GM15510 (cell line): ENCODE data around the gene HACD2.

Source experiments
- POLR2A ChIP-seq: IDR thresholded peaks from 3 replicates; pipeline ENCODE4 v1.6.1; 2011; ENCODE audit warnings: borderline replicate concordance; ENCODE audit not compliant: insufficient read length; ENCODE audit errors: extremely low read depth

The HACD2 gene

DNA sequence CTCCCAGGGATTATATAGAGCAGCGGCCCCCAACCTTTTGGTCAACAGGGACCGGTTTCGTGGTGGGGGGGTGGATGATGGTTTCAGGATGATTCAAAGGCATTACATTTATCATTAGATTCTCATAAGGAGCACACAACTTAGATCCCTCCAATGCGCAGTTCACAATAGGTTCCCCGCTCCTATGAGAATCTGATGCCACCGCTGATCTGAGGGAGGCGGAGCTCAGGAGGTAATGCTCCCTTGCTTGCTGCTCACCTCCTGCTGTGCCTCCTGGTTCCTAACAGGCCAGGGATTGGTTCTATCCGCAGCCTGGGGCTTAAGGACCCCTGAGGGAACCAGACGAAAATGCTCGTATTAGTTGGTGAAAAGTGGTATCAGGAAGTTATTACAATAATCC is 1.3 kb upstream of the HACD2 start:
- TF ChIP-seq POLR2A: peak; percentile 39

DNA sequence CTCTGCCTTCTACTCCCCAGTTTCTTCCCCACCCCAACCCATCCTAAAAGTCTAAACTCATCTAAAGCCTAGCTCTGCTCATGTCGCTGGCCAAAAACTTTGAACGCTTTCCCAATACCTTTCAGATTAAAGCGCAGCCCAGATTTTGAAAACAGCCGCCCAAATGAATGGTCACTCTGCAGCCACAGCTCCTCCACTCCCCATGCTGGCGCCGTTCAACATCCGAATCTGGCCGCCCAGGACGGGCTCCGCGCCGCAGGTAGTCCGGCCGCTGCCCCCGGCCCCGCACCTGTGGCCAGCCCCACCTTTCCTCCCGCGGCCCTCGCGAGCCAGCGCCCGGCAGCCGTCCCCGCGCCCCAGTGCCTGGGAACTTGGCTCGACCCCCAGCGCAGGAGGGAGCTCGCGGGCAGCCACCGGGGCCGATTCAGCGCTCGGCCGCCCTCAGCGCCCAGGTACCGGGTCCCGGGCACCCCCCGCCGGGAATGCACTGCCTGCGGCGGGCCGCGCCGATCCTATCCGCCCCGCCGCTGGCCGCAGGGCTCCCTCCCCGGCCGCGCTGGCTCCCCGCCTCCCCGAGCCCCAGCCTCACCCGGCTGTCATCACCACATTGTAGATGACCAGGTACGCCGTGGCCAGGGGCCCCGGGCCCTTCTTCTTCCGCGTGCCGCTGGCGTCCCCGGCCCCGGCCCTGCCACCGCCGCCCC is 417 bp downstream of the HACD2 start:
- no peak for TF ChIP-seq POLR2A

DNA sequence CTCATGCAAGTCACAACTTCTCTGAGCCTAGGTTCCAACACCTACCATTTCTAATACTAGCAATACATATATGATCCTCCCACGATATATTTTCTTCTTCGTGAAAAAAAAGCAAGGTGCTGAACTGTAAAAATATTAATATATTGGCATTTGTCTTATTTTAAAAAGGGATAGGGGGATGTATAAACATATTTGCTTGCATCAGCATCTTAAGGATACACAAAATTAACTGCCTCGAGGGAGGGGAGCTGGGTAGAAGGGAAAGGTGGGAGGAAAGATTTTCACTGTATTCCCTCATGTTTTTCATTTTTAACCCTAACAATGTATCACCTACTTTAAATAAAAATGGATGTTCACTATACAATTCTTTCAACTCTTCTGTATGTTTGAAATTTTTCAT is 1.3 kb downstream of the HACD2 start:
- no peak for TF ChIP-seq POLR2A

DNA sequence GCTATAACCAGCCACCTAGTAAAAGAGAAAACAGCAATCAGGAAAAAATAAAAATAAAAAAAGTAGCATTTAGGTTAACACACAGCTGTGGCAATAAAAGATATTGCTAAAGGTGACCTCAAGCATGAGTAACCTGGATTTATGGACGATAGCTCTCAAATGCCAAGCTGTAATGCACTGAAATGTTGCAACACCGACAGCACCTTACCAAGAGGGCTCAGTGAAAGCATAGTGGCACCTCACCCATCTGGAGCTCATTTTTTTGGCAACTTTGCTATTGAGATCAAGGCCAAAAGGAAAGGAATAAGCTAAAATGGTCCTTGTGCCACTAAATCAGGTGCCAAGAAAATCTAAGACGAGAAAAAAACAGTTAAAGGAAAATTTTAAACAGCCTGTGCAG is 2.5 kb downstream of the HACD2 start:
- TF ChIP-seq POLR2A: no peak

- TF ChIP-seq POLR2A: no peak
Observed at GRCh38 chr3:123576122-123576521, 8.7 kb downstream of the HACD2 start.

DNA sequence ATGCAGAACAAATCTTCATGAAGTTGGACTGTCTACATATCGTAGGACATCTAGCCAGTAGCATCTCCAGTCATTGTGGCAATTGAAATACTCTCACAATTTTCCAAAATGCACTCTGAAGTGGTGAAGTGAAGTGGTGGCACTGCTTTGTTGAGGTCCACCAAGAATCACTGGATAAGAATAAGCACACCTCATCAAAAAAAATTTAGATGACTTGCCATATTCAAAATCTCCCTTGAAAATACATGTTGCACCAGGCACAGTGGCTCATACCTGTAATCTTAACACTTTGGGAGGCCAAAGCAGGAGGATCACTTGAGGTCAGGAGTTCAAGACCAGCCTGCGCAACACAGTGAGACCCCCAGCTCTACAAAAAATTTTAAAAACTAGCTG is 12.9 kb downstream of the HACD2 start:
- no peak for TF ChIP-seq POLR2A

DNA sequence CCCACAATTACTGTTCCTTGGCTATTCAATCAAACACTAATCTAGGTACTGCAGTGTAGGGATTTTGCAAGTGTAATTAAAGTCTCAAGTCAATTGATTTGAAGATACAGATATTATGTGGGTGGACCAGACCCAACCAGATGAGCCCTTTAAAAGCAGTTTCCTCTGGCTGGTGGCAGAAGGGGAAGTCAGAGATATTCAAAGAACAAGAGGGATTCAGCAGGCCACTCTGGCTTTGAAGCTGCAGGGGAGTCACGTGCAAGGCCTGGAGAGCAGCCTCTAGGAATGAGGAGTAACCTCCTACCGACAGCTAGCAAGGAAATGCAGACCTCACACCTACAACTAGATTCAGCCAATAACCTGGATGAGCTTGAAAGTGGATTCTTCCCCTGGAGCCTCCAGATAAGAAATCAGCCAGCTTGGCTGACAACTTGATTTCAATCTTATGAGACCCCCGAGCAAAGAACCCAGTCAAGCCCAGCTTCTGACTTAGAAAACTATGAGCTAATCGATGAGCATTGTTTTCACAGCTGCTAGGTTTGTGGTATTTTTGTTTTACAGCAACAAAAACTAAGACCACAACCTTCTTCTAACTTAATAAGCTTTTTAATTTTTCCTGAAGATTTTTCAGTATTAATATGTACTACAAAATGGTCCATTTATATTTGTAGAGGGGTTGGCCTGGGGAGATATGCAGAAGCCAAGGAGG is 13.4 kb downstream of the HACD2 start:
- no peak for TF ChIP-seq POLR2A

DNA sequence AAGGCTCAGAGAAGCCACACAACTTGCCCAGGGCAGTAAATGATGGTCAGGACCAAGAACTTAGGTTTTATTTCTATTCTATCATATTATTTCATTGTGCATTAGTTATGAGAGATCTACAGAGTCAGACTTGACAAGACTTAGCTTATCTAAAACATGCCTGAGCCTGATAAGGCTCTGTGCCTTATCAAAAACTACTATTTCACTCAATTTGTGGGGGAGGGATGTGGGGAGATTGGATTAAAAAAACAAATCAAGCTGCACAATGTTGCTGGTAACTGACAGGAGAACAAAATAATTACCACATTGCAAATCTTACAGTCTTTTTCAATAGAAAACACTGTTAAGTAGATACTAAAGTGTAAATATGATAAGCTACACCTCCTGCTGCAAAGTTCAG is 16.0 kb downstream of the HACD2 start:
- no peak for TF ChIP-seq POLR2A

DNA sequence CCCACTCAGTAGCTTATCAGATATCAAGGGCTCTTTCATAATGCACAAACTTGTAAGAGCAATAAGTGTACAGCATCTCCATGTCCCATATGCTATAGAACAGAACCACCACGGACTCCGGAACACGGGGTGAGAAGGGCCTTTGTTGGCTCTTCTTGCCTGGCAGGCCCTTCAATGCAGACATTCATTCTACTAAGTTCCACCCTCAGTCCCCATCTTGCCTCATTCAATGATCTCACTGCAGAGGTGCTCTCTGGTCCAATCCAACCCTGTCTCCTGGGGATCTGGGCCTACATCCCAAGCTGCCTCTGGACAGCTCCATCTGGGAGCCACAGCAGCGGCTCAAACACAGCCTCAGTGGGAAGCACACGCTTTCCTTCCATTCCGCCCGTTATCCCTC is 16.8 kb downstream of the HACD2 start:
- TF ChIP-seq POLR2A: no peak

DNA sequence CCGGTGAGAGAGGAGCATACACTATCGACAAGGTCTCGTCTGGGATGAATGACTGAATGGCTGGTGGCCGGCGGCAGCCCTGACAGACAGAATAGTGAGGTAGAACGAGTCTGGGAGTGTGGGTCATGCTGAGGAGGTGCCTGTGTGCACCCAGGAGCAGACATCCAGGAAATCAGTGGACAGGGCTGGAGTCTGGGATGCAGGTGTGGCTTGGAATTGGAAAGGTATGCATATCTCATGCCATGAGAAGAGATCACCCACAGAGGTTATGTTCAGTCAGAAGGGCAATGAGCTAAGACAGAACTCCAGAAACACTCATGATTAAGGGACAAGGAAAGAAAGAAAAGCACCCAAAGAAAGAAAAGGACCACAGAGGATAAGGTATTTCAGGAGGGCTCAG is 20.8 kb downstream of the HACD2 start:
- TF ChIP-seq POLR2A: no peak

DNA sequence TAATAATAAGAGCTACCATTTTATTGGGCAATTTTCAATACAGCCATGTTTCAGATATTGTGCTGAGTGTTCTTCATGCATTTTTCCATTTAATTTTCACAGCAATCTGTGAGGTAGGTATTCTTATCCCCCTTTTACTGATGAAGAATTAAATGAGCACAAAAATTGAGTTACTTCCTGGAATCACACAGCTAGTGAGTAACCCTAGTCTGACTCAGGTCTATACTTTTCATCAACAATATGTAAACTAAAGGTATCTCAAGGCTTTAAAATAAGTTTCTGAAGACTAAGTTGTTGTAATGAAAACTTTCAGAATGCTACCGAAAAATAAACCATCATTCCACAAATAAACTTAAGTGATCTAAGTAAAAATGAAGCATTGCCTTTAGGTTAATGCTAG is 22.3 kb downstream of the HACD2 start:
- TF ChIP-seq POLR2A: no peak

GRCh38 chr3:123561188-123561587 is 23.7 kb downstream of the HACD2 start:
- TF ChIP-seq POLR2A: no peak

DNA sequence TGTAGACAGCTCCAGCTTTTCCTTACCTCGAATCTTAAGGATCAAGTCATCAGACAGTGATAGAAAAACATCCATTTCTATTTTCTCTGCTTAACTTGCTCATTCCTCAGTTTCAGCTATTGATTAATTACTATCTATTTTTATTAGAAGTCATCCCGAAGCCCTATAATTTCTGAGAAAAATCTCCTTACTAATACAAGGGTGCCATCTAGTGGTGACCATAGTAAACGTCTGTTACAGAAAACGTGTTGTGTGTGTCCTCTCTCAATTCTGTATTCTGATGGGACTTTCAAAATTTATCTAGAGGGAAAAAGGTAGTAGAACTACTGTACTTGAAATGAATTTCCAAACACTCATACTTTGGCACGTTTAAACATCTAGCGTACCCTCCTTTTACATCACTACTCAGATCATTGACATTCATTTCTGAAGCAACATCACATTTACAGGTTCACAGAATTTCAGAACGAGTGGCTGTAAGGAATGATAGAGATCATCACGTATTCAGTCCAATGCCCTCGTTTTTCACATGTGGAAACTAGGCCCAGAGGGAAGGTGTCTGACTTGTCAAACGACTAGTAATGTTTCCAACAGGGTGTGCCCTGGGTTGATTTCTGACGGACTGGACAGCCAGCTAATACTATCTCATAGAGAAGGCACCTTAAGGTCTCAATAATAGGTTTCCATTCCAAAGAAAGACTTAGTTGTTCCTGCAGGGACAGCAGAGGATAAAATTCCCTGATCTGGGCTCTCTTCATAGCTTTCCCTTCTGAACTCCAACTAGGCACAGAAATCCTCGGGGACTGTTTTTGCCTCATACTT is 25.6 kb downstream of the HACD2 start:
- TF ChIP-seq POLR2A: no peak

- no peak for TF ChIP-seq POLR2A
Observed at GRCh38 chr3:123553536-123553935, 31.3 kb downstream of the HACD2 start.

DNA sequence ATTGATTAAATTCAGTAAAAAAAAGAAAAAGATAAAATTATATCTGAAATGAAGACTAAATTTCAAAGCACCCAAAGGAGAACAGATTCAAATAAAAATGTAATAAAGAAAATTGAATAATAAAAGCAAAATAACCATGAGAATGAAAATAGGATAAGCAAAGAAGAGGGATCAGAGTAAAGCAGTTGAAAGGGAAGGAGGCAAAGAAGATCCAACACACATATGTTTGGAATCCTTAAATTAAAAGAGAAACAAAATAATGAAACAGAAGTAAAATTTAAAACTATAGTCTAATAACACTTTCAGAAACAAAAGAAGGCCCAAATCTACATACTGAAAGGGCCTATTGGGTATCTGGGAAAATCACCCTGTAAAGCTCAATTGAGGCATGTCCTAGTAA is 32.1 kb downstream of the HACD2 start:
- no peak for TF ChIP-seq POLR2A
